Mononuclear cell (primary cell): ENCODE data around the gene HMGCS2. TPM values are rescaled to one million over a fixed set of nuclear protein-coding genes. Genes with fewer than 3 reads are reported as not detected.
"Not testable (repeated sequence)": the region's sequence is repeated elsewhere in the genome, so short reads cannot be mapped to it uniquely, and the experiment has no call there.

Experiments used
- H3K27me3 ChIP-seq: 2 replicates; pipeline ENCODE4 v1.6.0; 2011; ENCODE audit warnings: low read length, control low read depth; ENCODE audit not compliant: insufficient read depth
- H3K4me1 ChIP-seq: 2 replicates; pipeline ENCODE4 v1.5.1; 2011; ENCODE audit warnings: mild to moderate bottlenecking, low read length, control low read depth; ENCODE audit not compliant: insufficient read depth
- H3K4me3 ChIP-seq: 2 replicates; pipeline ENCODE4 v1.5.1; 2011; ENCODE audit warnings: mild to moderate bottlenecking, low read length, moderate library complexity
- H3K9me3 ChIP-seq: 2 replicates; pipeline ENCODE4 v1.5.1; 2011; ENCODE audit warnings: low read depth, mild to moderate bottlenecking, control low read depth, low read length
- total RNA-seq: library from RNA; depleted of rRNA; stranded (reverse); fragments of >200 nt; gene quantifications from one replicate; pipeline ENCODE4 v1.2.3, GENCODE V29; 2012

HMGCS2 gene
- total RNA-seq, 1 donor, result not detected

- Histone ChIP-seq H3K27me3 (no peaks in the 10 kb centered on the region), H3K4me1 (no peaks in the 10 kb centered on the region), H3K9me3 (no peaks in the 10 kb centered on the region), H3K4me3 (no peak overlapping the region)
Observed at GRCh38 chr1:119797162-119797561, 28.5 kb upstream of the HMGCS2 start.

DNA sequence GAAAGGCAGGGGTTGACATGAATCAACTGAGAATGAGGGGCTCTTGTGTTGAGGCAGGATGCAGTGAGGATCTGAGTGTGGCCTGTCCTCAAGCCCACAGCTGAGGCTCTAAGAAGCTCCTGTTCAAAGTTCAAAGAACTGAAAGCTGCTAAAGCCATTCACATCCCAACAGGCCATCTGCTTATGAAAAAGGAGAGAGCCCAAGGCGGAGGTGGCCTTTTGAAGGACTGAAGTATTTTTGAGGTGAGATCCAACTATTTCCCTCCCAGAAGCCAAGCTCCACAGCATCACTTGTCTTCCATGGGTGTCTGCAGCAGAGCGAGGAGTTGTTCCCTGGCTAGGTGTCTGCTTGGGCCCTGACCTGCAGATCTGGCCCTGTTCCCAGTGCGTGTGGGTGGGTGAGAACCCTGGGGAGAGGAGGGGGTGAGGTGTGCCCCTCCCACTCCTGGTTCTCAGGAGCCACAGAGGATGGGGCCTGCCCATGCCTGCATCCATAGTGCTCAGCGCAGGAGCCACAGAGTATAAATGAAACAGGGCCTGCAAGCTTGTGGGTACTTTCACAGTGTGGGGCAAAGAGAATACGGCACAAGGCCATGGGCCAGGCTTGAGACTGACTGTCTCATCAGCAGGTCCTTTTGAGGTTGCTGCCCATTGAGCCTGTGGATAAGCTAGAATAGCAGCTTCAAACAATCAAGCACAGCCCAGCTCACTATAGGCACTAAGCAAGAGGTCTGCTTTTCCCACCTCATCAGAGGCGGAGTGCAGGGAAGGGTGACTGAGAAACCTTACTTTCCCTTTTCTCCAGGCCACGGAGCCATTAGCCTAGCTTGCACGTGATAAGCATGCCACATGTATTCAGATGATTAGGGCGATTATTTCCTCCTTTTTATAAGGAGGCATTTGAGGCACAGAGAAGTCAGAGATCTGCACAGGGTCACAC, 26.8 kb upstream of the HMGCS2 start:
- Histone ChIP-seq H3K4me3 (no peak overlapping the region), H3K27me3 (no peaks in the 10 kb centered on the region), H3K4me1 (no peaks in the 10 kb centered on the region), H3K9me3 (no peaks in the 10 kb centered on the region)

DNA sequence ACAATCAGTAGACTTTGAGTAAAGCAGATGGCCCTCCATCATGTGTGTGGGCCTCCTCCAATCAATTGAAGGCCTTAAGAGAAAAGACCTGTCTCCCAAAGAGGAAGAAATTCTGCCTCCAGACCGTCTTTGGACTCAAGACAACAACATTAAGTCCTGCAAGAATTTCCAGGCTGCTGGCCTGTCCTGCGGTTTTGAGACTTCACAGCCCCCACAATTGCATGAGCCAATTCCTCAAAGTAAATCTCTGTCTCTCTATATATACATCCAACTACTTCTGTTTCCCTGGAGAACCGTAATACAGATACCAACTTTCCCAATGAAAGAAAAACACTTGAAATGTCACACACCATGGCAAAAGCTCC, 26.2 kb upstream of the HMGCS2 start:
- H3K4me3 ChIP-seq, result no peak overlapping the region
- no peaks in the 10 kb centered on the region for H3K9me3 ChIP-seq
- H3K4me1 ChIP-seq, result no peaks in the 10 kb centered on the region
- no peaks in the 10 kb centered on the region for H3K27me3 ChIP-seq

GRCh38 chr1:119794230-119794875, 25.6 kb upstream of the HMGCS2 start:
- Histone ChIP-seq H3K4me1 (no peaks in the 10 kb centered on the region), H3K27me3 (no peaks in the 10 kb centered on the region), H3K4me3 (no peak overlapping the region), H3K9me3 (no peaks in the 10 kb centered on the region)

- Histone ChIP-seq H3K27me3 (no peaks in the 10 kb centered on the region), H3K4me1 (peaks cover 3% of the 10 kb centered on the region), H3K4me3 (no peak overlapping the region), H3K9me3 (no peaks in the 10 kb centered on the region)
Observed at GRCh38 chr1:119791377-119791776, 22.7 kb upstream of the HMGCS2 start.

DNA sequence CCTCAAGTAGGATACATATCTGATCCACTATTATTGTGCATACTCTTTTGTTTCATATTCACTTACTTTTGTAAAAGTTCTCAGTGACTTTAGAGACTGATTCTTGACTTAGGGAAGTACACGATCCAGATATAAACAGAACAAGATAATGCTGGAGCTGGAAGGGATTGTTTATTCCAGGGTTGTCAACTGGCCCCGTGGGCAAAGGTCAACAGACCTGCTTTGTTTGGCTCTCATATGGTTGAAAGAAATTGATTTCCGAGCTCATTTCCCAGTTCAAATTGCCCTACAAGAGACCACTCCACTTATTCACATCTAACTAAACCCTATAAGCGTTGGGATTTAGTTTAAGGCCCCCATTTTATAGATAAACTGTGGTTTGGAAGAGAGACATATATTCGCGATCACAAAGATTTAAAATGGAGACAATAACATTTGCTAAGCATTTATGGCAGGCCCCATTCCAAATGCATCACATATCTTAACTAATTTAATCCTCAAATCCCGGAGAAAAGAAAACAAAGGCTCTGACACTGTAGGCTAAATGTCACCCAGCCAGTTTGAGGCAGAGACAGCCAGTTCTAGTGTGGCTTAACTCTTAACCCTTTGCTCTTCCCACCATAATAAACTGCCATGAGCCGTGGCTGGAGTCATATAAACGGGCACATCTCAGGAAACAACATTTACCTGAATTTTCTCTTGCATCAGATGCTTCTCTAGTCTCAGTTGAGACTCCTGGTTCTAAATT, 21.9 kb upstream of the HMGCS2 start:
- H3K9me3 ChIP-seq, result no peaks in the 10 kb centered on the region
- no peak overlapping the region for H3K4me3 ChIP-seq
- no peaks in the 10 kb centered on the region for H3K27me3 ChIP-seq
- peaks cover 7% of the 10 kb centered on the region for H3K4me1 ChIP-seq

- H3K4me3 ChIP-seq, result no peak overlapping the region
- peaks cover 34% of the 10 kb centered on the region for H3K4me1 ChIP-seq
- no peaks in the 10 kb centered on the region for H3K27me3 ChIP-seq
- no peaks in the 10 kb centered on the region for H3K9me3 ChIP-seq
Observed at GRCh38 chr1:119787776-119788175, 19.1 kb upstream of the HMGCS2 start.

DNA sequence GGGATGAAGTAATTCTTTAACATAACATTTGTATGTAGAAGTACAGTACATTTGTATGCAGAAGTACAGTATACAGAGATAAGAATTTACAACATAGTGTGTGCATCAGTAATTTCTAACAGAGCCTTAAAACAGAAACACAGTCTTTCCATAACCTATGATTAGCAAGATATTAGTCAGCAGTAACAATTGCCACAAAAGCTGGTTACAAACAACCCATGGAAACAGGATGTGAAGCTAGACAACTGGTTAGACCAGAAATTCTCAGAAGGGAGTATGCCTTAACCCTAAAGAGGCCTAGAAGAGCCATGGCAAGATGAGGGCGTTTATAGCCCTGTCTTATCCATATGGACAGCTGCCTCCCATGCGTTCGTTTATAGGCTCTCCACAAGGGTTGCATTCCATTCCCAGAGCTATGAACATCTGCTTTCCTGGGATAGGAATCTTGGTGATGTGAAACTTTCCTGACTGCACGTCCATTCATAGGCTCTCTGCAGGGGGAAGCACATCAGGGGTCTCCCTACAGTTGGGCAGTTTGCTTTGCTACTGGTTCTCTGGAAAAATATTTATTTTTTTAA, 17.9 kb upstream of the HMGCS2 start:
- not testable (repeated sequence) for H3K9me3 ChIP-seq, H3K4me3 ChIP-seq, H3K27me3 ChIP-seq
- H3K4me1 ChIP-seq, result peaks cover 37% of the 10 kb centered on the region

DNA sequence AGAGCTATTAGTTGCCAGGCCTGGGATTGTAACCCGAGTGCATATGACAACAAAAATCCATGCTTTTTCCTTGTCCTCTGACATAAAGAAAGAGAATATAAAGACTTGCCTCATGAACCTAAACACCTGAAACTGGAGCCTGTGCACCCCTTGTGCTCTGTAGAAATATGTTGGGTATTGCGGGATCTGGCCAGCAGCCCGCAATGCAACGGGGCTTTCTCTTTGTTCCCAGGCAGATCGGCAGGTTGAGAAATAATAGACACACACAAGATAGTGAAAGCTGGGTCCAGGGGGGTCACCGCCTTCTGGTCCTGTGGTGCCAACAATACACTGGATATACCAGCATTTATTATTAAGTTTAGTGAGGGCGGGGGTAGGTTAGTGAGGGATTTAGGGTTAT, 17.3 kb upstream of the HMGCS2 start:
- H3K4me3 ChIP-seq, H3K27me3 ChIP-seq, H3K9me3 ChIP-seq: not testable (repeated sequence)
- peaks cover 37% of the 10 kb centered on the region for H3K4me1 ChIP-seq

GRCh38 chr1:119784191-119784781, 15.6 kb upstream of the HMGCS2 start:
- H3K27me3 ChIP-seq, result no peaks in the 10 kb centered on the region
- peaks cover 37% of the 10 kb centered on the region for H3K4me1 ChIP-seq
- no peaks in the 10 kb centered on the region for H3K9me3 ChIP-seq
- no peak overlapping the region for H3K4me3 ChIP-seq

GRCh38 chr1:119783354-119784185, 14.9 kb upstream of the HMGCS2 start:
- Histone ChIP-seq H3K4me3 (no peak overlapping the region), H3K9me3 (no peaks in the 10 kb centered on the region), H3K27me3 (no peaks in the 10 kb centered on the region), H3K4me1 (peaks cover 37% of the 10 kb centered on the region)

GRCh38 chr1:119782631-119783325, 14.1 kb upstream of the HMGCS2 start:
- Histone ChIP-seq H3K4me3 (no peak overlapping the region), H3K9me3 (no peaks in the 10 kb centered on the region), H3K27me3 (no peaks in the 10 kb centered on the region), H3K4me1 (peaks cover 37% of the 10 kb centered on the region)

DNA sequence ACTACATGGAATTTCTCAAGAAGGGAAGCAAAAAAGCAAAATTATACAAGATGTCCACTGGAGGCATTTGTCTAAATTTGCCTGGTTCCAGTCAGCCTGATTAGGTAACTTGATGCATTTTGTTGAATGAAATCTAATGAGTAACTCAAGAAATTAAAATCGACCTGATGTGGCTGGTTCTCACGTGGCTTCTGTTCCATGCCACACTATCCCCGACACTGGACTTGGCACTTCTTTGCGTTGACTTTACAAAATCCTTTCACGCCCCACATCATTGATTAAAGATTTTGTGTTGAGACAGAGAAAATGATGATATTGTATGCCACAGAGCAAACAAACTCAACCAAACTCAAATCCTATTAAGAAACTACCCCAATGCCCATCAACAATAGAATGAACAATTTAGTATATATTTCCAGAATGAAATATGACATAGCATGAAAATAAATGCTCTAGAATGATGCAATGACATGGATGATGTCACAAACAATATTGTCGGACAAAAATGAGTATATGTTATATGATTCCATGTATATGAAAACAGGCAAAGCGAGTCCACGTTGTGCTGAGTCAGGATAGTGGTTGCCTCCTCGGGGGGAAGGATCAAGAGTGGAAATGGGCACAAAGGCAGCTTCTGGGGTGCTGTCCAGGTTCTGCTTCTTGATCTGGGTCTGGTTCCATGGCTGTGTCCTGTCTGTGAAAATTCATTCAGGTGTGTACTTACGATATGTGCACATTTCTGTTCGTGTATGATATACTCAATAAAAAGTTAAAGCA, 12.9 kb upstream of the HMGCS2 start:
- no peaks in the 10 kb centered on the region for H3K27me3 ChIP-seq
- no peaks in the 10 kb centered on the region for H3K9me3 ChIP-seq
- no peak overlapping the region for H3K4me3 ChIP-seq
- peaks cover 34% of the 10 kb centered on the region for H3K4me1 ChIP-seq
